GM23248 (cell line): Measurements from ENCODE around the gene AVPI1. TPM values are rescaled to one million over a fixed set of nuclear protein-coding genes. Genes with fewer than 3 reads are reported as not detected.

Source experiments
- DNase-seq: peaks from one replicate; pipeline ENCODE4 v3.0.0-alpha.2; 2015
- H2AFZ ChIP-seq: fragments of 200-600 bp; sonication (generic); 2 replicates; pipeline ENCODE4 v1.6.1; 2016; ENCODE audit warnings: antibody characterized with exemption
- H3F3A ChIP-seq: fragments of 200-600 bp; sonication (generic); 2 replicates; pipeline ENCODE4 v1.6.1; 2016; ENCODE audit warnings: mild to moderate bottlenecking, antibody characterized with exemption, mixed run types; ENCODE audit not compliant: insufficient read depth
- H3K27ac ChIP-seq: fragments of 200-600 bp; sonication (generic); 2 replicates; pipeline ENCODE4 v1.5.1; 2016; ENCODE audit warnings: mild to moderate bottlenecking
- H3K27me3 ChIP-seq: fragments of 200-600 bp; sonication (generic); replicated peaks from 2 replicates; pipeline ENCODE4 v1.6.1; 2016; ENCODE audit warnings: mild to moderate bottlenecking; ENCODE audit not compliant: insufficient read depth
- H3K36me3 ChIP-seq: fragments of 200-600 bp; sonication (generic); 2 replicates; pipeline ENCODE4 v1.6.1; 2016; ENCODE audit warnings: low read depth, mild to moderate bottlenecking
- H3K4me1 ChIP-seq: fragments of 200-600 bp; sonication (generic); 2 replicates; pipeline ENCODE4 v1.6.1; 2016; ENCODE audit warnings: mild to moderate bottlenecking; ENCODE audit not compliant: insufficient read depth
- H3K4me2 ChIP-seq: fragments of 200-600 bp; sonication (generic); one replicate; pipeline ENCODE4 v1.6.1; 2016; ENCODE audit warnings: mild to moderate bottlenecking; ENCODE audit not compliant: unreplicated experiment
- H3K4me3 ChIP-seq: fragments of 200-600 bp; sonication (generic); 2 replicates; pipeline ENCODE4 v1.5.1; 2016; ENCODE audit warnings: mild to moderate bottlenecking
- H3K79me2 ChIP-seq: fragments of 200-600 bp; sonication (generic); 2 replicates; pipeline ENCODE4 v1.6.1; 2016; ENCODE audit warnings: mild to moderate bottlenecking; ENCODE audit not compliant: insufficient read depth
- H3K9ac ChIP-seq: fragments of 200-600 bp; sonication (generic); 2 replicates; pipeline ENCODE4 v1.6.1; 2016; ENCODE audit warnings: mild to moderate bottlenecking
- H3K9me2 ChIP-seq: fragments of 200-600 bp; sonication (generic); 2 replicates; pipeline ENCODE4 v1.6.1; 2016; ENCODE audit warnings: mixed run types, mild to moderate bottlenecking, moderate library complexity; ENCODE audit not compliant: insufficient read depth
- H3K9me3 ChIP-seq: fragments of 200-600 bp; sonication (generic); one replicate; pipeline ENCODE4 v1.6.1; 2017; ENCODE audit warnings: low read depth
- H4K20me1 ChIP-seq: fragments of 200-600 bp; sonication (generic); 2 replicates; pipeline ENCODE4 v1.6.0; 2016; ENCODE audit not compliant: insufficient read depth
- EZH2 ChIP-seq: fragments of 200-600 bp; sonication (generic); IDR thresholded peaks from 2 replicates; pipeline ENCODE4 v1.6.1; 2018; ENCODE audit warnings: antibody characterized with exemption, mild to moderate bottlenecking; ENCODE audit not compliant: insufficient read depth, poor library complexity, severe bottlenecking
- EZH2phosphoT487 ChIP-seq: fragments of 200-600 bp; sonication (generic); IDR thresholded peaks from 2 replicates; pipeline ENCODE4 v1.6.1; 2018; ENCODE audit warnings: antibody characterized with exemption, moderate library complexity, mild to moderate bottlenecking, low read depth; ENCODE audit not compliant: insufficient read depth
- WGBS, 2 experiments: methylation state at CpG; one replicate each; pipeline ENCODE4 v1.1.6; 2015 to 2017; ENCODE audit warnings: low lambda C conversion rate in 2 of 2, low coverage in 1 of 2; ENCODE audit errors: missing lambda C conversion rate in 2 of 2; 5-methylcytosine and 5-hydroxymethylcytosine counted together
- in situ Hi-C: fragments of 300-500 bp; cut with MboI; formaldehyde crosslinking; loops from 2 replicates; pipeline ENCODE4 v1.15.0; 2020
- polyA plus RNA-seq: library from polyadenylated mRNA; unstranded; fragments of >200 nt; fragmentation: Nextera tagmentation; extraction: Ambion mirVana; gene quantifications from 2 replicates; pipeline ENCODE4 v1.2.1, GENCODE V29; 2016
- total RNA-seq: library from RNA; depleted of rRNA; stranded (reverse); fragments of >200 nt; shearing (Covaris generic); gene quantifications from 2 replicates; pipeline ENCODE4 v1.2.3, GENCODE V29; 2014; rRNA removed

The AVPI1 gene
- total and polyA plus RNA-seq, 2 experiments from 2014 or later: 31.4 to 33.8 TPM

DNA sequence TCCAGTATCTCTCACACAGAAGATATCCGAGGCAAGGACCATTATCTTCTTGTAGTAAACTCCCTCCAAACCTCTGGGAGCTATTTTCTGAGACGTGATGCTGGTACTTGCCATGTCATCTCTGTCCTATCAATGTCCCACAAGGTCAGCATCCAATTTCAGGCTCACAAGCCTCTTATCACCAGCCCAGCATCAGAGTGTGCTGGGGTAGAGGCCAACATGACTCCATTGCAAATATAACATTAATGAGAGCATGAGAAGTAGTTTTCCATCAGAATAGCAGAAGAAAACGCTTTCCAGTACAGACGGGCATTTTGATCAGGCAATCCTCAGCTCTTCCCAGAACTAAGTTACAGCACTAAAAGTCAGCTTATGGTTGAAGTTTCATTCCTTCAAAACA lies 59.3 kb downstream of the AVPI1 start:
- DNase-seq: no peak
- Histone ChIP-seq H3K27me3 (no peaks in the 10 kb centered on the region), H3F3A (0 out of 2 replicates have a peak, but pooled peaks cover 4% of the 10 kb centered on the region), H3K9me3 (no peaks in the 10 kb centered on the region), H3K4me2 (no peak overlapping the region), H3K9ac (no peak overlapping the region), H3K79me2 (peaks cover 9% of the 10 kb centered on the region), H3K4me1 (peaks cover 12% of the 10 kb centered on the region; the same call in 1 of the 2 replicates), H3K9me2 (no peaks in the 10 kb centered on the region), H2AFZ (no peak overlapping the region), H3K4me3 (no peak overlapping the region), H4K20me1 (no peaks in the 10 kb centered on the region), H3K36me3 (no peaks in the 10 kb centered on the region), H3K27ac (no peak overlapping the region)
- 83 to 84% methylated on average over 4 of the region's 4 CpGs for WGBS, 2 experiments
- TF ChIP-seq EZH2 (no peak), EZH2phosphoT487 (no peak)
- in situ Hi-C loops: no loop called here

Other genes starting within 250 kb of the AVPI1 start
- 22.1 and 46.8 TPM in 2 replicates for gene EXOSC1, start 241.2 kb downstream of the AVPI1 start, total RNA-seq
- gene EXOSC1, start 241.2 kb downstream of the AVPI1 start, polyA plus RNA-seq: 54.7 and 56.6 TPM in 2 replicates
- 64.1 and 69.1 TPM in 2 replicates for gene ZDHHC16, start 241.1 kb downstream of the AVPI1 start, total RNA-seq
- gene ZDHHC16, start 241.1 kb downstream of the AVPI1 start, polyA plus RNA-seq: 68.2 and 70.1 TPM in 2 replicates
- gene MMS19, start 188.8 kb downstream of the AVPI1 start, total RNA-seq: 89.7 and 116 TPM in 2 replicates
- 40.0 and 40.6 TPM in 2 replicates for gene MMS19, start 188.8 kb downstream of the AVPI1 start, polyA plus RNA-seq
- gene UBTD1, start 188.3 kb downstream of the AVPI1 start, total RNA-seq: 16.2 and 20.8 TPM in 2 replicates
- 27.2 and 29.8 TPM in 2 replicates for gene UBTD1, start 188.3 kb downstream of the AVPI1 start, polyA plus RNA-seq
- gene ANKRD2, start 114.5 kb downstream of the AVPI1 start, total RNA-seq: not detected in 2 replicates
- gene ANKRD2, start 114.5 kb downstream of the AVPI1 start, polyA plus RNA-seq: not detected in 2 replicates
- 0.22 TPM in 1 of 2 replicates, not detected in the other for gene HOGA1, start 102.9 kb downstream of the AVPI1 start, total RNA-seq
- 0.13 and 0.28 TPM in 2 replicates for gene HOGA1, start 102.9 kb downstream of the AVPI1 start, polyA plus RNA-seq
- gene C10orf62, start 97.5 kb downstream of the AVPI1 start, total RNA-seq: not detected in 2 replicates
- not detected in 2 replicates for gene C10orf62, start 97.5 kb downstream of the AVPI1 start, polyA plus RNA-seq
- gene MORN4, start 53.7 kb downstream of the AVPI1 start, total RNA-seq: 5.3 and 7.9 TPM in 2 replicates
- 19.8 and 22.2 TPM in 2 replicates for gene MORN4, start 53.7 kb downstream of the AVPI1 start, polyA plus RNA-seq
- gene PI4K2A, start 46.6 kb downstream of the AVPI1 start, total RNA-seq: 23.1 and 28.7 TPM in 2 replicates
- 16.1 and 16.6 TPM in 2 replicates for gene PI4K2A, start 46.6 kb downstream of the AVPI1 start, polyA plus RNA-seq
- 64.8 and 66.3 TPM in 2 replicates for gene MARVELD1, start 26.5 kb upstream of the AVPI1 start, total RNA-seq
- 27.6 and 29.4 TPM in 2 replicates for gene MARVELD1, start 26.5 kb upstream of the AVPI1 start, polyA plus RNA-seq
- 20.6 and 32.6 TPM in 2 replicates for gene ZFYVE27, start 49.9 kb upstream of the AVPI1 start, total RNA-seq
- gene ZFYVE27, start 49.9 kb upstream of the AVPI1 start, polyA plus RNA-seq: 15.9 and 17.2 TPM in 2 replicates
- gene SFRP5, start 84.8 kb upstream of the AVPI1 start, total RNA-seq: not detected in 2 replicates
- gene SFRP5, start 84.8 kb upstream of the AVPI1 start, polyA plus RNA-seq: not detected in 2 replicates
- not detected in 2 replicates for gene GOLGA7B, start 162.6 kb upstream of the AVPI1 start, total RNA-seq
- gene GOLGA7B, start 162.6 kb upstream of the AVPI1 start, polyA plus RNA-seq: not detected in 2 replicates